GM23338 (cell line): Measurements from ENCODE around the gene TNS1. TPM values are rescaled to one million over a fixed set of nuclear protein-coding genes. Genes with fewer than 3 reads are reported as not detected.
A peak's percentile ranks its signal among the peaks of the same experiment; 100 is the strongest.

Source experiments
- ATAC-seq: fragments of 200-7000 bp; cut with Tn5 transposase; 3 replicates; pipeline ENCODE4 v1.9.1; 2020
- DNase-seq: peaks from one replicate; pipeline ENCODE4 v3.0.0-alpha.2; 2015; ENCODE audit warnings: low spot score
- H2AFZ ChIP-seq: fragments of 200-600 bp; sonication (generic); 2 replicates; pipeline ENCODE4 v1.8.0; 2016; ENCODE audit warnings: antibody characterized with exemption, mild to moderate bottlenecking, moderate library complexity
- H3F3A ChIP-seq: fragments of 200-600 bp; sonication (generic); replicated peaks from 2 replicates; pipeline ENCODE4 v1.8.0; 2017; ENCODE audit warnings: antibody characterized with exemption, mixed run types, low read depth
- H3K27ac ChIP-seq: fragments of 200-600 bp; sonication (generic); 2 replicates; pipeline ENCODE4 v1.6.1; 2016; ENCODE audit warnings: low read depth
- H3K27me3 ChIP-seq: fragments of 200-600 bp; sonication (generic); 2 replicates; pipeline ENCODE4 v1.8.0; 2016; ENCODE audit warnings: mild to moderate bottlenecking, mixed run types, moderate library complexity; ENCODE audit not compliant: insufficient read depth
- H3K36me3 ChIP-seq: fragments of 200-600 bp; sonication (generic); 2 replicates; pipeline ENCODE4 v1.8.0; 2016; ENCODE audit warnings: mild to moderate bottlenecking; ENCODE audit not compliant: insufficient read depth
- H3K4me1 ChIP-seq: fragments of 200-600 bp; sonication (generic); 2 replicates; pipeline ENCODE4 v1.8.0; 2016; ENCODE audit warnings: mild to moderate bottlenecking, moderate library complexity; ENCODE audit not compliant: insufficient read depth
- H3K4me2 ChIP-seq: fragments of 200-600 bp; sonication (generic); 2 replicates; pipeline ENCODE4 v1.7.1; 2017; ENCODE audit warnings: mixed run types
- H3K4me3 ChIP-seq: fragments of 200-600 bp; sonication (generic); 2 replicates; pipeline ENCODE4 v1.6.1; 2016; ENCODE audit warnings: mixed run types
- H3K79me2 ChIP-seq: fragments of 200-600 bp; sonication (generic); replicated peaks from 2 replicates; pipeline ENCODE4 v1.8.0; 2017; ENCODE audit warnings: mild to moderate bottlenecking; ENCODE audit not compliant: insufficient read depth
- H3K9me2 ChIP-seq: fragments of 200-600 bp; sonication (generic); 2 replicates; pipeline ENCODE4 v1.8.0; 2017; ENCODE audit not compliant: insufficient read depth
- H4K20me1 ChIP-seq: fragments of 200-600 bp; sonication (generic); replicated peaks from 2 replicates; pipeline ENCODE4 v1.8.0; 2017; ENCODE audit warnings: mild to moderate bottlenecking; ENCODE audit not compliant: insufficient read depth
- H3K27ac Mint-ChIP-seq: 2 replicates; pipeline ENCODE4 v1.8.0; 2020; ENCODE audit warnings: inconsistent platforms, mild to moderate bottlenecking, moderate library complexity, mixed read lengths
- H3K27me3 Mint-ChIP-seq: 3 replicates; pipeline ENCODE4 v1.8.0; 2022; ENCODE audit warnings: low read depth, mild to moderate bottlenecking, moderate library complexity, mixed read lengths, inconsistent platforms; ENCODE audit not compliant: insufficient read depth, poor library complexity
- H3K36me3 Mint-ChIP-seq: 3 replicates; pipeline ENCODE4 v1.8.0; 2021; ENCODE audit warnings: low read depth, mild to moderate bottlenecking, inconsistent platforms, moderate library complexity, mixed read lengths
- H3K4me1 Mint-ChIP-seq: 3 replicates; pipeline ENCODE4 v1.8.0; 2020; ENCODE audit warnings: mild to moderate bottlenecking, inconsistent platforms, mixed read lengths
- H3K4me3 Mint-ChIP-seq: 3 replicates; pipeline ENCODE4 v1.8.0; 2021; ENCODE audit warnings: moderate library complexity, mild to moderate bottlenecking, inconsistent platforms, mixed read lengths
- H3K9me3 Mint-ChIP-seq: 3 replicates; pipeline ENCODE4 v1.8.0; 2020; ENCODE audit warnings: moderate library complexity, mild to moderate bottlenecking, inconsistent platforms, mixed read lengths
- CREB1 ChIP-seq: fragments of 250-450 bp; sonication (Bioruptor Pico); IDR thresholded peaks from 2 replicates; pipeline ENCODE4 v1.5.0; 2020; ENCODE audit warnings: low read depth, mild to moderate bottlenecking, moderate library complexity
- EZH2 ChIP-seq: fragments of 200-600 bp; sonication (generic); IDR thresholded peaks from one replicate; pipeline ENCODE4 v1.8.0; 2017; ENCODE audit warnings: antibody characterized with exemption, mild to moderate bottlenecking, low read depth; ENCODE audit not compliant: unreplicated experiment
- EZH2phosphoT487 ChIP-seq: fragments of 200-600 bp; sonication (generic); IDR thresholded peaks from one replicate; pipeline ENCODE4 v1.8.1; 2018; ENCODE audit warnings: antibody characterized with exemption; ENCODE audit not compliant: unreplicated experiment
- JUNB ChIP-seq: IDR thresholded peaks from one replicate; pipeline ENCODE4 v1.6.1; 2016; ENCODE audit warnings: antibody characterized with exemption; ENCODE audit not compliant: unreplicated experiment
- NANOG ChIP-seq: IDR thresholded peaks from 2 replicates; pipeline ENCODE4 v1.6.1; 2016; ENCODE audit warnings: antibody characterized with exemption, borderline replicate concordance
- POLR2AphosphoS5 ChIP-seq: IDR thresholded peaks from 2 replicates; pipeline ENCODE4 v1.6.1; 2016; ENCODE audit warnings: antibody characterized with exemption, low read depth
- STAT1 ChIP-seq: IDR thresholded peaks from one replicate; pipeline ENCODE4 v1.6.1; 2016; ENCODE audit warnings: antibody characterized with exemption; ENCODE audit not compliant: unreplicated experiment
- ZNF114 ChIP-seq: fragments of 250-450 bp; sonication (Bioruptor Pico); IDR thresholded peaks from 2 replicates; pipeline ENCODE4 v1.5.0; 2020; ENCODE audit warnings: mild to moderate bottlenecking, moderate library complexity
- ZNF331 ChIP-seq: fragments of 250-450 bp; sonication (Bioruptor Pico); IDR thresholded peaks from 2 replicates; pipeline ENCODE4 v1.5.0; 2020; ENCODE audit warnings: low read depth, mild to moderate bottlenecking, moderate library complexity
- polyA plus RNA-seq: library from polyadenylated mRNA; unstranded; fragments of >200 nt; fragmentation: Nextera tagmentation; extraction: Ambion mirVana; gene quantifications from 2 replicates; pipeline ENCODE4 v1.2.1, GENCODE V29; 2016
- total RNA-seq: library from RNA; depleted of rRNA; stranded (reverse); fragments of >200 nt; shearing (Covaris generic); gene quantifications from 2 replicates; pipeline ENCODE4 v1.2.3, GENCODE V29; 2014
- TF ChIP-seq, protein P1 (sequence below): IDR thresholded peaks from one replicate; pipeline ENCODE4 v1.6.1; 2018; ENCODE audit warnings: antibody characterized with exemption; ENCODE audit not compliant: unreplicated experiment
- TF ChIP-seq, protein P2 (sequence below), 2 experiments: fragments of 200-600 bp in 1 of 2; sonication (generic) in 1 of 2; conservative IDR thresholded peaks; 2 replicates each; pipeline versions ENCODE4 v1.5.1 to v1.6.1; 2016 to 2017; ENCODE audit warnings: antibody characterized with exemption in 2 of 2, low read depth in 2 of 2, mild to moderate bottlenecking in 2 of 2, moderate library complexity in 1 of 2
- TF ChIP-seq, protein P3 (sequence below): IDR thresholded peaks from 2 replicates; pipeline ENCODE4 v1.6.1; 2016; ENCODE audit warnings: antibody characterized with exemption
- TF ChIP-seq, protein P4 (sequence below): fragments of 250-450 bp; sonication (Bioruptor Pico); IDR thresholded peaks from 2 replicates; pipeline ENCODE4 v1.5.0; 2020; ENCODE audit warnings: mild to moderate bottlenecking, moderate library complexity

The TNS1 gene
- total and polyA plus RNA-seq, 2 experiments from 2014 or later = 2.0 to 7.4 TPM

DNA sequence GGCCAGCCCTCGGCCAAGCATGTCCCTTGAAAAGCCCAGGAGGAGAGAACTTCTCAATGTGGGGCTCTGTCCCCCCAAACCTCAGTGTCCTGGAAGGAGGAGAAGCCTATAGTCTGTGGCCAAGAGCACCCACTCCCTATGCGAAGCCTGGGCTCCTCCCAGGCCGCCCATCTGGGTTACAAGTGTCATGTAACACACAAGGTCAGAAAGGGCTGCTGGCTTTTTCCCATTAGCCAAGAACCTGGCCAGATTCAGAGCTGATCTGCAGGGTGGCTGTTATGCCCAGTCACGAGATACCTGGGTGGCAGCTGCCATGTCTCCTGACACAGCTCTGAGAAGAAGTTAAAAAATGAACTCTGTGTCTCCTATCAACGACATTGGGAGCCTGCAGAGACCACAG, 170.7 kb downstream of the TNS1 start:
- Histone ChIP-seq H3K4me2 (no peak overlapping the region), H3K27ac (no peak overlapping the region), H3F3A (no peaks in the 10 kb centered on the region), H3K4me3 (no peak overlapping the region), H3K79me2 (no peaks in the 10 kb centered on the region), H2AFZ (no peak overlapping the region), H3K9me2 (no peaks in the 10 kb centered on the region), H3K27me3 (no peaks in the 10 kb centered on the region), H3K4me1 (no peaks in the 10 kb centered on the region), H3K36me3 (no peaks in the 10 kb centered on the region), H4K20me1 (no peaks in the 10 kb centered on the region)
- H3K27me3 Mint-ChIP-seq = peaks cover 5% of the 10 kb centered on the region
- ATAC-seq (no peak), DNase-seq (no peak)
- H3K27ac Mint-ChIP-seq = peak overlapping the region; percentile 13; the same call in 1 of the 2 replicates
- peaks cover 3% of the 10 kb centered on the region; the same call in 1 of the 3 replicates for H3K36me3 Mint-ChIP-seq
- H3K4me3 Mint-ChIP-seq = no peak overlapping the region
- no peaks in the 10 kb centered on the region; the same call in 2 of the 3 replicates for H3K9me3 Mint-ChIP-seq
- H3K4me1 Mint-ChIP-seq = peaks cover 15% of the 10 kb centered on the region
- TF ChIP-seq STAT1 (no peak), EZH2 (no peak), EZH2phosphoT487 (no peak), NANOG (no peak), CREB1 (CRISPR knock-in tag) (no peak), JUNB (no peak), POLR2AphosphoS5 (no peak), ZNF331 (CRISPR knock-in tag) (no peak), ZNF114 (CRISPR knock-in tag) (no peak)
- TF ChIP-seq, protein P1, sequence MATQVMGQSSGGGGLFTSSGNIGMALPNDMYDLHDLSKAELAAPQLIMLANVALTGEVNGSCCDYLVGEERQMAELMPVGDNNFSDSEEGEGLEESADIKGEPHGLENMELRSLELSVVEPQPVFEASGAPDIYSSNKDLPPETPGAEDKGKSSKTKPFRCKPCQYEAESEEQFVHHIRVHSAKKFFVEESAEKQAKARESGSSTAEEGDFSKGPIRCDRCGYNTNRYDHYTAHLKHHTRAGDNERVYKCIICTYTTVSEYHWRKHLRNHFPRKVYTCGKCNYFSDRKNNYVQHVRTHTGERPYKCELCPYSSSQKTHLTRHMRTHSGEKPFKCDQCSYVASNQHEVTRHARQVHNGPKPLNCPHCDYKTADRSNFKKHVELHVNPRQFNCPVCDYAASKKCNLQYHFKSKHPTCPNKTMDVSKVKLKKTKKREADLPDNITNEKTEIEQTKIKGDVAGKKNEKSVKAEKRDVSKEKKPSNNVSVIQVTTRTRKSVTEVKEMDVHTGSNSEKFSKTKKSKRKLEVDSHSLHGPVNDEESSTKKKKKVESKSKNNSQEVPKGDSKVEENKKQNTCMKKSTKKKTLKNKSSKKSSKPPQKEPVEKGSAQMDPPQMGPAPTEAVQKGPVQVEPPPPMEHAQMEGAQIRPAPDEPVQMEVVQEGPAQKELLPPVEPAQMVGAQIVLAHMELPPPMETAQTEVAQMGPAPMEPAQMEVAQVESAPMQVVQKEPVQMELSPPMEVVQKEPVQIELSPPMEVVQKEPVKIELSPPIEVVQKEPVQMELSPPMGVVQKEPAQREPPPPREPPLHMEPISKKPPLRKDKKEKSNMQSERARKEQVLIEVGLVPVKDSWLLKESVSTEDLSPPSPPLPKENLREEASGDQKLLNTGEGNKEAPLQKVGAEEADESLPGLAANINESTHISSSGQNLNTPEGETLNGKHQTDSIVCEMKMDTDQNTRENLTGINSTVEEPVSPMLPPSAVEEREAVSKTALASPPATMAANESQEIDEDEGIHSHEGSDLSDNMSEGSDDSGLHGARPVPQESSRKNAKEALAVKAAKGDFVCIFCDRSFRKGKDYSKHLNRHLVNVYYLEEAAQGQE = no peak
- TF ChIP-seq, protein P2, sequence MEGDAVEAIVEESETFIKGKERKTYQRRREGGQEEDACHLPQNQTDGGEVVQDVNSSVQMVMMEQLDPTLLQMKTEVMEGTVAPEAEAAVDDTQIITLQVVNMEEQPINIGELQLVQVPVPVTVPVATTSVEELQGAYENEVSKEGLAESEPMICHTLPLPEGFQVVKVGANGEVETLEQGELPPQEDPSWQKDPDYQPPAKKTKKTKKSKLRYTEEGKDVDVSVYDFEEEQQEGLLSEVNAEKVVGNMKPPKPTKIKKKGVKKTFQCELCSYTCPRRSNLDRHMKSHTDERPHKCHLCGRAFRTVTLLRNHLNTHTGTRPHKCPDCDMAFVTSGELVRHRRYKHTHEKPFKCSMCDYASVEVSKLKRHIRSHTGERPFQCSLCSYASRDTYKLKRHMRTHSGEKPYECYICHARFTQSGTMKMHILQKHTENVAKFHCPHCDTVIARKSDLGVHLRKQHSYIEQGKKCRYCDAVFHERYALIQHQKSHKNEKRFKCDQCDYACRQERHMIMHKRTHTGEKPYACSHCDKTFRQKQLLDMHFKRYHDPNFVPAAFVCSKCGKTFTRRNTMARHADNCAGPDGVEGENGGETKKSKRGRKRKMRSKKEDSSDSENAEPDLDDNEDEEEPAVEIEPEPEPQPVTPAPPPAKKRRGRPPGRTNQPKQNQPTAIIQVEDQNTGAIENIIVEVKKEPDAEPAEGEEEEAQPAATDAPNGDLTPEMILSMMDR (conservative IDR thresholded peaks at IDR 0.05; ENCODE audit: low read depth in 2 of 2) = no peak
- TF ChIP-seq, protein P3, sequence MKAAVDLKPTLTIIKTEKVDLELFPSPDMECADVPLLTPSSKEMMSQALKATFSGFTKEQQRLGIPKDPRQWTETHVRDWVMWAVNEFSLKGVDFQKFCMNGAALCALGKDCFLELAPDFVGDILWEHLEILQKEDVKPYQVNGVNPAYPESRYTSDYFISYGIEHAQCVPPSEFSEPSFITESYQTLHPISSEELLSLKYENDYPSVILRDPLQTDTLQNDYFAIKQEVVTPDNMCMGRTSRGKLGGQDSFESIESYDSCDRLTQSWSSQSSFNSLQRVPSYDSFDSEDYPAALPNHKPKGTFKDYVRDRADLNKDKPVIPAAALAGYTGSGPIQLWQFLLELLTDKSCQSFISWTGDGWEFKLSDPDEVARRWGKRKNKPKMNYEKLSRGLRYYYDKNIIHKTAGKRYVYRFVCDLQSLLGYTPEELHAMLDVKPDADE = no peak
- TF ChIP-seq, protein P4, sequence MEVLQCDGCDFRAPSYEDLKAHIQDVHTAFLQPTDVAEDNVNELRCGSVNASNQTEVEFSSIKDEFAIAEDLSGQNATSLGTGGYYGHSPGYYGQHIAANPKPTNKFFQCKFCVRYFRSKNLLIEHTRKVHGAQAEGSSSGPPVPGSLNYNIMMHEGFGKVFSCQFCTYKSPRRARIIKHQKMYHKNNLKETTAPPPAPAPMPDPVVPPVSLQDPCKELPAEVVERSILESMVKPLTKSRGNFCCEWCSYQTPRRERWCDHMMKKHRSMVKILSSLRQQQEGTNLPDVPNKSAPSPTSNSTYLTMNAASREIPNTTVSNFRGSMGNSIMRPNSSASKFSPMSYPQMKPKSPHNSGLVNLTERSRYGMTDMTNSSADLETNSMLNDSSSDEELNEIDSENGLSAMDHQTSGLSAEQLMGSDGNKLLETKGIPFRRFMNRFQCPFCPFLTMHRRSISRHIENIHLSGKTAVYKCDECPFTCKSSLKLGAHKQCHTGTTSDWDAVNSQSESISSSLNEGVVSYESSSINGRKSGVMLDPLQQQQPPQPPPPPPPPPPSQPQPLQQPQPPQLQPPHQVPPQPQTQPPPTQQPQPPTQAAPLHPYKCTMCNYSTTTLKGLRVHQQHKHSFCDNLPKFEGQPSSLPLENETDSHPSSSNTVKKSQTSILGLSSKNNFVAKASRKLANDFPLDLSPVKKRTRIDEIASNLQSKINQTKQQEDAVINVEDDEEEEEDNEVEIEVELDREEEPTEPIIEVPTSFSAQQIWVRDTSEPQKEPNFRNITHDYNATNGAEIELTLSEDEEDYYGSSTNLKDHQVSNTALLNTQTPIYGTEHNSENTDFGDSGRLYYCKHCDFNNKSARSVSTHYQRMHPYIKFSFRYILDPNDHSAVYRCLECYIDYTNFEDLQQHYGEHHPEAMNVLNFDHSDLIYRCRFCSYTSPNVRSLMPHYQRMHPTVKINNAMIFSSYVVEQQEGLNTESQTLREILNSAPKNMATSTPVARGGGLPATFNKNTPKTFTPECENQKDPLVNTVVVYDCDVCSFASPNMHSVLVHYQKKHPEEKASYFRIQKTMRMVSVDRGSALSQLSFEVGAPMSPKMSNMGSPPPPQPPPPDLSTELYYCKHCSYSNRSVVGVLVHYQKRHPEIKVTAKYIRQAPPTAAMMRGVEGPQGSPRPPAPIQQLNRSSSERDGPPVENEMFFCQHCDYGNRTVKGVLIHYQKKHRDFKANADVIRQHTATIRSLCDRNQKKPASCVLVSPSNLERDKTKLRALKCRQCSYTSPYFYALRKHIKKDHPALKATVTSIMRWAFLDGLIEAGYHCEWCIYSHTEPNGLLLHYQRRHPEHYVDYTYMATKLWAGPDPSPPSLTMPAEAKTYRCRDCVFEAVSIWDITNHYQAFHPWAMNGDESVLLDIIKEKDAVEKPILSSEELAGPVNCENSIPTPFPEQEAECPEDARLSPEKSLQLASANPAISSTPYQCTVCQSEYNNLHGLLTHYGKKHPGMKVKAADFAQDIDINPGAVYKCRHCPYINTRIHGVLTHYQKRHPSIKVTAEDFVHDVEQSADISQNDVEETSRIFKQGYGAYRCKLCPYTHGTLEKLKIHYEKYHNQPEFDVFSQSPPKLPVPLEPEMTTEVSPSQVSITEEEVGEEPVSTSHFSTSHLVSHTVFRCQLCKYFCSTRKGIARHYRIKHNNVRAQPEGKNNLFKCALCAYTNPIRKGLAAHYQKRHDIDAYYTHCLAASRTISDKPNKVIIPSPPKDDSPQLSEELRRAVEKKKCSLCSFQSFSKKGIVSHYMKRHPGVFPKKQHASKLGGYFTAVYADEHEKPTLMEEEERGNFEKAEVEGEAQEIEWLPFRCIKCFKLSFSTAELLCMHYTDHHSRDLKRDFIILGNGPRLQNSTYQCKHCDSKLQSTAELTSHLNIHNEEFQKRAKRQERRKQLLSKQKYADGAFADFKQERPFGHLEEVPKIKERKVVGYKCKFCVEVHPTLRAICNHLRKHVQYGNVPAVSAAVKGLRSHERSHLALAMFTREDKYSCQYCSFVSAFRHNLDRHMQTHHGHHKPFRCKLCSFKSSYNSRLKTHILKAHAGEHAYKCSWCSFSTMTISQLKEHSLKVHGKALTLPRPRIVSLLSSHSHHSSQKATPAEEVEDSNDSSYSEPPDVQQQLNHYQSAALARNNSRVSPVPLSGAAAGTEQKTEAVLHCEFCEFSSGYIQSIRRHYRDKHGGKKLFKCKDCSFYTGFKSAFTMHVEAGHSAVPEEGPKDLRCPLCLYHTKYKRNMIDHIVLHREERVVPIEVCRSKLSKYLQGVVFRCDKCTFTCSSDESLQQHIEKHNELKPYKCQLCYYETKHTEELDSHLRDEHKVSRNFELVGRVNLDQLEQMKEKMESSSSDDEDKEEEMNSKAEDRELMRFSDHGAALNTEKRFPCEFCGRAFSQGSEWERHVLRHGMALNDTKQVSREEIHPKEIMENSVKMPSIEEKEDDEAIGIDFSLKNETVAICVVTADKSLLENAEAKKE (CRISPR knock-in tag) = no peak
